ENCODE data around the gene HSD17B11.
"Not testable (repeated sequence)": the region's sequence is repeated elsewhere in the genome, so short reads cannot be mapped to it uniquely, and the experiment has no call there.

HSD17B11 gene

GRCh38 chr4:87405211-87405820, 14.3 kb upstream of the HSD17B11 start:
- peak; percentile 61 for DNase-seq

GRCh38 chr4:87403732-87404131, 12.7 kb upstream of the HSD17B11 start:
- peak; percentile 74 for DNase-seq

- no peak for DNase-seq
These were observed 9.0 kb upstream of the HSD17B11 start for GRCh38 chr4:87399954-87400353.

GRCh38 chr4:87399148-87399547, 8.2 kb upstream of the HSD17B11 start:
- no peak for DNase-seq

- DNase-seq = not testable (repeated sequence)
These were observed 4.9 kb upstream of the HSD17B11 start for GRCh38 chr4:87395851-87396250.

GRCh38 chr4:87395073-87395472, 4.1 kb upstream of the HSD17B11 start:
- not testable (repeated sequence) for DNase-seq

- DNase-seq = no peak
These were observed 1.2 kb upstream of the HSD17B11 start for GRCh38 chr4:87392183-87392582.

GRCh38 chr4:87391576-87392054, 627 bp upstream of the HSD17B11 start:
- no peak for DNase-seq

- no peak for DNase-seq
These were observed 467 bp downstream of the HSD17B11 start for GRCh38 chr4:87390551-87390890.

- DNase-seq = not testable (repeated sequence)
These were observed 933 bp downstream of the HSD17B11 start for GRCh38 chr4:87390055-87390454.

GRCh38 chr4:87388901-87389300, 2.1 kb downstream of the HSD17B11 start:
- DNase-seq = no peak

GRCh38 chr4:87387237-87387636, 3.8 kb downstream of the HSD17B11 start:
- no peak for DNase-seq

GRCh38 chr4:87384466-87385132, 6.4 kb downstream of the HSD17B11 start:
- not testable (repeated sequence) for DNase-seq

- no peak for DNase-seq
These were observed 8.1 kb downstream of the HSD17B11 start for GRCh38 chr4:87382931-87383330.

GRCh38 chr4:87382116-87382515, 8.9 kb downstream of the HSD17B11 start:
- DNase-seq = no peak

- no peak for DNase-seq
These were observed 13.2 kb downstream of the HSD17B11 start for GRCh38 chr4:87377816-87378215.

GRCh38 chr4:87375719-87376291, 15.2 kb downstream of the HSD17B11 start:
- peak; percentile 75 for DNase-seq

GRCh38 chr4:87370068-87370467, 20.9 kb downstream of the HSD17B11 start:
- no peak for DNase-seq

GRCh38 chr4:87366521-87367162, 24.3 kb downstream of the HSD17B11 start:
- DNase-seq = no peak

GRCh38 chr4:87365348-87365747, 25.6 kb downstream of the HSD17B11 start:
- DNase-seq = no peak

- peak; percentile 5 for DNase-seq
These were observed 27.4 kb downstream of the HSD17B11 start for GRCh38 chr4:87363552-87363951.

GRCh38 chr4:87360338-87360935, 30.6 kb downstream of the HSD17B11 start:
- DNase-seq = no peak

GRCh38 chr4:87359258-87359657, 31.7 kb downstream of the HSD17B11 start:
- DNase-seq = no peak

Data from fibroblast of upper back skin (primary cell).